ENCODE results near the gene MS4A4E. TPM values are rescaled to one million over a fixed set of nuclear protein-coding genes. Genes with fewer than 3 reads are reported as not detected.

The MS4A4E gene
- total and polyA plus RNA-seq, 2 of the 13 experiments (the other 11 are each of a cell fraction or from before 2014, with no cell fraction given), result not detected

DNA sequence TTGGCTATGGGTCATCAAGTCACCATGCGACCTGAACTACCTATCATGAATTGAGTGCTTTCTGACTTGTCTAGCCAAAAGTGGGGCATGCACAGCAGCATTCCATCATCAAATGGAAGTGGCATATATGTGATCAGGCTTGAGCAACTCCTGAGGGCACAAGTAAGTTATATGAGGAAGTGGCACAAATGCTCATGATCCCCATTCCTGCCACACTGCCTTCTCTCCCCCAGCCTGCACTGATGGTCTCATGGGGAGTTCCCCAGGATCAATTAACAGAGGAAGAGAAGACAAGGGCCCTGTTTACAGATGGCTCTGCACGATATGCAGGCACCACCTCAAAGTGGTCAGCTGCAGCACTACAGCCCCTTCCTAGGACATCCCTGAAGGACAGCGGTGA lies 21.8 kb downstream of the MS4A4E start (continued):
- TF ChIP-seq, protein P1, sequence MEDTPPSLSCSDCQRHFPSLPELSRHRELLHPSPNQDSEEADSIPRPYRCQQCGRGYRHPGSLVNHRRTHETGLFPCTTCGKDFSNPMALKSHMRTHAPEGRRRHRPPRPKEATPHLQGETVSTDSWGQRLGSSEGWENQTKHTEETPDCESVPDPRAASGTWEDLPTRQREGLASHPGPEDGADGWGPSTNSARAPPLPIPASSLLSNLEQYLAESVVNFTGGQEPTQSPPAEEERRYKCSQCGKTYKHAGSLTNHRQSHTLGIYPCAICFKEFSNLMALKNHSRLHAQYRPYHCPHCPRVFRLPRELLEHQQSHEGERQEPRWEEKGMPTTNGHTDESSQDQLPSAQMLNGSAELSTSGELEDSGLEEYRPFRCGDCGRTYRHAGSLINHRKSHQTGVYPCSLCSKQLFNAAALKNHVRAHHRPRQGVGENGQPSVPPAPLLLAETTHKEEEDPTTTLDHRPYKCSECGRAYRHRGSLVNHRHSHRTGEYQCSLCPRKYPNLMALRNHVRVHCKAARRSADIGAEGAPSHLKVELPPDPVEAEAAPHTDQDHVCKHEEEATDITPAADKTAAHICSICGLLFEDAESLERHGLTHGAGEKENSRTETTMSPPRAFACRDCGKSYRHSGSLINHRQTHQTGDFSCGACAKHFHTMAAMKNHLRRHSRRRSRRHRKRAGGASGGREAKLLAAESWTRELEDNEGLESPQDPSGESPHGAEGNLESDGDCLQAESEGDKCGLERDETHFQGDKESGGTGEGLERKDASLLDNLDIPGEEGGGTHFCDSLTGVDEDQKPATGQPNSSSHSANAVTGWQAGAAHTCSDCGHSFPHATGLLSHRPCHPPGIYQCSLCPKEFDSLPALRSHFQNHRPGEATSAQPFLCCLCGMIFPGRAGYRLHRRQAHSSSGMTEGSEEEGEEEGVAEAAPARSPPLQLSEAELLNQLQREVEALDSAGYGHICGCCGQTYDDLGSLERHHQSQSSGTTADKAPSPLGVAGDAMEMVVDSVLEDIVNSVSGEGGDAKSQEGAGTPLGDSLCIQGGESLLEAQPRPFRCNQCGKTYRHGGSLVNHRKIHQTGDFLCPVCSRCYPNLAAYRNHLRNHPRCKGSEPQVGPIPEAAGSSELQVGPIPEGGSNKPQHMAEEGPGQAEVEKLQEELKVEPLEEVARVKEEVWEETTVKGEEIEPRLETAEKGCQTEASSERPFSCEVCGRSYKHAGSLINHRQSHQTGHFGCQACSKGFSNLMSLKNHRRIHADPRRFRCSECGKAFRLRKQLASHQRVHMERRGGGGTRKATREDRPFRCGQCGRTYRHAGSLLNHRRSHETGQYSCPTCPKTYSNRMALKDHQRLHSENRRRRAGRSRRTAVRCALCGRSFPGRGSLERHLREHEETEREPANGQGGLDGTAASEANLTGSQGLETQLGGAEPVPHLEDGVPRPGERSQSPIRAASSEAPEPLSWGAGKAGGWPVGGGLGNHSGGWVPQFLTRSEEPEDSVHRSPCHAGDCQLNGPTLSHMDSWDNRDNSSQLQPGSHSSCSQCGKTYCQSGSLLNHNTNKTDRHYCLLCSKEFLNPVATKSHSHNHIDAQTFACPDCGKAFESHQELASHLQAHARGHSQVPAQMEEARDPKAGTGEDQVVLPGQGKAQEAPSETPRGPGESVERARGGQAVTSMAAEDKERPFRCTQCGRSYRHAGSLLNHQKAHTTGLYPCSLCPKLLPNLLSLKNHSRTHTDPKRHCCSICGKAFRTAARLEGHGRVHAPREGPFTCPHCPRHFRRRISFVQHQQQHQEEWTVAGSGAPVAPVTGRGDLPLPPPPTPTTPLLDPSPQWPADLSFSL (CRISPR knock-in tag; IDR thresholded peaks at IDR 0.05), result no peak
- TF ChIP-seq, protein P2, sequence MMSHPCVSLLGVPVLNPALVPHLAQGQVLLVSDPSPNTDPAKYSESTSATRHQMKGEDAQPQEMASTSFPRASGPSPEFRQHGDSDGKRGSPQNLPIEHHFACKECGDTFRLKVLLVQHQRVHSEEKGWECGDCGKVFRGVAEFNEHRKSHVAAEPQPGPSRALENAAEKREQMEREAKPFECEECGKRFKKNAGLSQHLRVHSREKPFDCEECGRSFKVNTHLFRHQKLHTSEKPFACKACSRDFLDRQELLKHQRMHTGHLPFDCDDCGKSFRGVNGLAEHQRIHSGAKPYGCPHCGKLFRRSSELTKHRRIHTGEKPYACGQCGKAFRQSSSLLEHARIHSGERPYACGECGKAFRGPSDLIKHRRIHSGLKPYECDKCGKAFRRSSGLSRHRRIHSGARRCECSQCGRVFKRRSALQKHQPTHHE (CRISPR knock-in tag; IDR thresholded peaks at IDR 0.05; ENCODE audit: borderline replicate concordance), result no peak
- TF ChIP-seq SSRP1 (CRISPR knock-in tag; IDR thresholded peaks at IDR 0.05), result no peak
- TF ChIP-seq, protein P3, sequence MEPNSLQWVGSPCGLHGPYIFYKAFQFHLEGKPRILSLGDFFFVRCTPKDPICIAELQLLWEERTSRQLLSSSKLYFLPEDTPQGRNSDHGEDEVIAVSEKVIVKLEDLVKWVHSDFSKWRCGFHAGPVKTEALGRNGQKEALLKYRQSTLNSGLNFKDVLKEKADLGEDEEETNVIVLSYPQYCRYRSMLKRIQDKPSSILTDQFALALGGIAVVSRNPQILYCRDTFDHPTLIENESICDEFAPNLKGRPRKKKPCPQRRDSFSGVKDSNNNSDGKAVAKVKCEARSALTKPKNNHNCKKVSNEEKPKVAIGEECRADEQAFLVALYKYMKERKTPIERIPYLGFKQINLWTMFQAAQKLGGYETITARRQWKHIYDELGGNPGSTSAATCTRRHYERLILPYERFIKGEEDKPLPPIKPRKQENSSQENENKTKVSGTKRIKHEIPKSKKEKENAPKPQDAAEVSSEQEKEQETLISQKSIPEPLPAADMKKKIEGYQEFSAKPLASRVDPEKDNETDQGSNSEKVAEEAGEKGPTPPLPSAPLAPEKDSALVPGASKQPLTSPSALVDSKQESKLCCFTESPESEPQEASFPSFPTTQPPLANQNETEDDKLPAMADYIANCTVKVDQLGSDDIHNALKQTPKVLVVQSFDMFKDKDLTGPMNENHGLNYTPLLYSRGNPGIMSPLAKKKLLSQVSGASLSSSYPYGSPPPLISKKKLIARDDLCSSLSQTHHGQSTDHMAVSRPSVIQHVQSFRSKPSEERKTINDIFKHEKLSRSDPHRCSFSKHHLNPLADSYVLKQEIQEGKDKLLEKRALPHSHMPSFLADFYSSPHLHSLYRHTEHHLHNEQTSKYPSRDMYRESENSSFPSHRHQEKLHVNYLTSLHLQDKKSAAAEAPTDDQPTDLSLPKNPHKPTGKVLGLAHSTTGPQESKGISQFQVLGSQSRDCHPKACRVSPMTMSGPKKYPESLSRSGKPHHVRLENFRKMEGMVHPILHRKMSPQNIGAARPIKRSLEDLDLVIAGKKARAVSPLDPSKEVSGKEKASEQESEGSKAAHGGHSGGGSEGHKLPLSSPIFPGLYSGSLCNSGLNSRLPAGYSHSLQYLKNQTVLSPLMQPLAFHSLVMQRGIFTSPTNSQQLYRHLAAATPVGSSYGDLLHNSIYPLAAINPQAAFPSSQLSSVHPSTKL (CRISPR knock-in tag; IDR thresholded peaks at IDR 0.05), result no peak
- no peak for TF ChIP-seq PCBP1 (IDR thresholded peaks at IDR 0.05; ENCODE audit: borderline replicate concordance, low read depth, low read length)
- no peak for TF ChIP-seq YEATS4 (CRISPR knock-in tag; IDR thresholded peaks at IDR 0.05; ENCODE audit: borderline replicate concordance)
- no peak for TF ChIP-seq ZNF569 (CRISPR knock-in tag; IDR thresholded peaks at IDR 0.05; ENCODE audit: borderline replicate concordance)
- TF ChIP-seq MEIS2 (CRISPR knock-in tag; IDR thresholded peaks at IDR 0.05), result no peak

Data from HepG2 (cell line).